ENCODE data around the gene COQ8A.

The COQ8A gene

DNA sequence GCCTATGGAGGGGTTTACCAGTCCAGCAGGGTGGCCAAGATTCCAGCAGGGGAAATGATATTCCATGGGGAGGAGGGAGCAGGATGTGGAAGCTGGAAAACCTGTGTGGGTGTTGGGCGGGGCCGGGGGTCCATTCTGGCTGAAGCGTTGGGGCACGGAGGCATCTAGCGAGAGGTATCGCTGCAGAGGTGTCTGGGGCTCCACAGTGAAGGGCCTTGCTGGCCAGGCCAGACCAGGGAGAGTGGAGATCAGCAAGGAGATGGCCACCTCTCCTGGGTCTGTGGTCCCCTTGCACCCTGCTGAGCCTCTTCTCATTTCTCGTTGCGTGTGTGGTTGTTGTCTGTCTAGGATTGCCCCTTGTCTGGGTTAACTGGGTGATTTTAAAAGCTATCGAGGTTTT lies 6.2 kb downstream of the COQ8A start:
- no peak overlapping the region for H3K4me3 ChIP-seq (ENCODE audit: low read length)
- DNase-seq (ENCODE audit: low read depth) = no peak
- no peak for TF ChIP-seq CTCF (conservative IDR thresholded peaks at IDR 0.05; ENCODE audit: low read depth, low read length)

DNA sequence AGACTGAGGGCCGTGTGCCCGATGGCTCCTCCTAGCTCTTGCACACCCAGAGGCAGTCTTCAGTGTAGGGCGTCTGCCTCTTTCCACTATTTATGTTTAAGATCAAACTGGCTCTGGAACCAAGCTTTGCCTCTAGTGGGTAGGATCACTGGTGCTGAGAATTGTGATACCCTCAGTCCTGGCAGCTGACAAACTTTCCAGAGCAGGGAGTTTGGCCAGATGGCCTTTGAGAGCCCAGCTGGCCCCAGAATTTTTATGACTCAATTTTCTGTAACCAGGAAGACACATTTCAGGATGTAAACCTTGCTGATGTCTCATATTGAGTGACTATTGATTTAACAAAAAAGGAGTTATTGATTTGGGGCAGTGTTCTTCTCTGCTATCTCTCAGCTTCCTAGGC lies 6.7 kb downstream of the COQ8A start:
- DNase-seq (ENCODE audit: low read depth) = no peak
- no peak for TF ChIP-seq CTCF (conservative IDR thresholded peaks at IDR 0.05; ENCODE audit: low read depth, low read length)
- H3K4me3 ChIP-seq (ENCODE audit: low read length) = no peak overlapping the region

- no peak for DNase-seq (ENCODE audit: low read depth)
- TF ChIP-seq CTCF (conservative IDR thresholded peaks at IDR 0.05; ENCODE audit: low read depth, low read length) = no peak
Measured at GRCh38 chr1:226948051-226948450, 8.0 kb downstream of the COQ8A start.

DNA sequence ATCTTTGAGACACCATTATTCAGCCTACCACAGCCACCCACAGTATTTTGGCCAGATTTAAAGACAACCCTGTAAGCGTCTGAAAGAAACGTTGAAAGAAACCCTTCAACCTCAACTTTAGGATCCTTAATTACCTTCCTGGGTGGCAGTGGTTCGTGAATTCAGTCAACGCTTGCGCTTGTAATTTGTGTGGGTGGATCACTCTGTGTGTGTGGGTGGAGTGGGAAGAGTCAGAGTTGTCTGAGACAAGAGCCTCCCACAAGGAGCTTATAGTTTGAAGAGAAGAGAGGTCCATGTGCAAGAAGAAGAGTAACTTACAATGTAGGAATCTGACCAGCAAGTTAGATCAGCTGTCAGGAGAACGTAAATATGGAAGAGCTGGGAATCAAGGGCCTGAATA lies 8.4 kb downstream of the COQ8A start:
- H3K4me3 ChIP-seq (ENCODE audit: low read length) = no peak overlapping the region
- no peak for DNase-seq (ENCODE audit: low read depth)
- no peak for TF ChIP-seq CTCF (conservative IDR thresholded peaks at IDR 0.05; ENCODE audit: low read depth, low read length)

More at GRCh38 chr1:226948051-226948450, 8.0 kb downstream of the COQ8A start:
- H3K4me3 ChIP-seq (ENCODE audit: low read length) = no peak overlapping the region

DNA sequence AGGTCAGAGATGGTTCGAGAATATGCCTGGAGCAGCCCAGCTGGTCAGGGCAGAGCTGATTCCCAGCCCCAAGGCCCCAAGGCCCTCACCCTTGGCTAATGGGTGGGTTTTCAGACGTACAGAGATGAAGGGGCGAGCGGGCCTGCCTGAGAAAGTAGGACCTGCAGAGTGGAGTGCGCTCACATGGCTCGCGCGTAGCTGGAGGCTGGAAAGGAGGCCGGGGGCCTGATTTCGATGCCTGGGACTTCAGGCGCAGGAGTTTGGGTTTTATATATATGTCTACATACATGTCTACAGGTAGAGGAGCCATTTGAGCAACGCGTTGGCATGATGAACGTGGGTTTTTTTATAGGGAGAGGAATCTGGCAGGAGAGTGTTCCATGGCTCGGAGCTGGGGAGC lies 8.9 kb downstream of the COQ8A start:
- no peak for TF ChIP-seq CTCF (conservative IDR thresholded peaks at IDR 0.05; ENCODE audit: low read depth, low read length)
- DNase-seq (ENCODE audit: low read depth) = no peak
- H3K4me3 ChIP-seq (ENCODE audit: low read length) = no peak overlapping the region

DNA sequence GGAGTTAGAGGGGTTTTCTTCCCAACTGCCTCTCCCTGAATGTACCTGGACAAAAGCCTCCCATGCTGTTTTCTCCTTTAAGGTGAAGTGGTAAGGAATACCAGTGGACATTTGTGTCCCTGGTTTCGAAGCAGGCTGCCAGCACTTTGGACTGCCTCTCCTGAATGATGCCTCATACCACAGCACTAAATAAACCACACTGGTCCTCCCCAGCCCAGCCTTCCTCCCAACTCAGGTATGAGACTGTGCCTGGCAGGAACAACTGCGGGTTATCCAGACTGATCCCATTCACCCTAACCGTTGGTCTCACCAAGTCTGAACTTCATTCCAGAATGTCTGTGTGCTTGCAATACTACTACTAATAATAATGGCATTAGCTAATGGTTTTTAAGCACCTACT lies 9.3 kb downstream of the COQ8A start:
- no peak for DNase-seq (ENCODE audit: low read depth)
- no peak for TF ChIP-seq CTCF (conservative IDR thresholded peaks at IDR 0.05; ENCODE audit: low read depth, low read length)
- H3K4me3 ChIP-seq (ENCODE audit: low read length) = no peak overlapping the region

- no peak overlapping the region for H3K4me3 ChIP-seq (ENCODE audit: low read length)
- TF ChIP-seq CTCF (conservative IDR thresholded peaks at IDR 0.05; ENCODE audit: low read depth, low read length) = no peak
- no peak for DNase-seq (ENCODE audit: low read depth)
Measured at GRCh38 chr1:226950316-226950715, 10.2 kb downstream of the COQ8A start.

Data from retinal pigment epithelial cell (primary cell).